Right renal pelvis (tissue), 4 donors: ENCODE measurements around the gene HCLS1. TPM values are rescaled to one million over a fixed set of nuclear protein-coding genes. Genes with fewer than 3 reads are reported as not detected.
"Not testable (repeated sequence)": the region's sequence is repeated elsewhere in the genome, so short reads cannot be mapped to it uniquely, and the experiment has no call there.

Experiments
- DNase-seq, 4 donors: peaks; one replicate each; pipeline ENCODE4 v3.0.0-alpha.2; 2013; ENCODE audit warnings: low read depth in 4 of 4, low spot score in 3 of 4, missing footprints in 1 of 4
- polyA plus RNA-seq, 4 donors: library from polyadenylated mRNA; unstranded; fragments of 120-200 nt; gene quantifications; one replicate each; pipeline ENCODE4 v1.2.1, GENCODE V29; 2013; ENCODE audit not compliant: insufficient read length in 4 of 4

Gene HCLS1, protein sequence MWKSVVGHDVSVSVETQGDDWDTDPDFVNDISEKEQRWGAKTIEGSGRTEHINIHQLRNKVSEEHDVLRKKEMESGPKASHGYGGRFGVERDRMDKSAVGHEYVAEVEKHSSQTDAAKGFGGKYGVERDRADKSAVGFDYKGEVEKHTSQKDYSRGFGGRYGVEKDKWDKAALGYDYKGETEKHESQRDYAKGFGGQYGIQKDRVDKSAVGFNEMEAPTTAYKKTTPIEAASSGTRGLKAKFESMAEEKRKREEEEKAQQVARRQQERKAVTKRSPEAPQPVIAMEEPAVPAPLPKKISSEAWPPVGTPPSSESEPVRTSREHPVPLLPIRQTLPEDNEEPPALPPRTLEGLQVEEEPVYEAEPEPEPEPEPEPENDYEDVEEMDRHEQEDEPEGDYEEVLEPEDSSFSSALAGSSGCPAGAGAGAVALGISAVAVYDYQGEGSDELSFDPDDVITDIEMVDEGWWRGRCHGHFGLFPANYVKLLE
- 1 to 10 TPM; 5.3 to 7.3 (median 6.4) TPM for polyA plus RNA-seq

GRCh38 chr3:121660356-121661171 lies at the start of gene HCLS1:
Gene HCLS1, minus strand, starts transcription at chr3:121660903. Its CDS starts 2,556 bp downstream, at chr3:121658347.
- DNase-seq: no peak

- no peak for DNase-seq
These were observed 49.6 kb upstream of the HCLS1 start for GRCh38 chr3:121710347-121710746.

DNA sequence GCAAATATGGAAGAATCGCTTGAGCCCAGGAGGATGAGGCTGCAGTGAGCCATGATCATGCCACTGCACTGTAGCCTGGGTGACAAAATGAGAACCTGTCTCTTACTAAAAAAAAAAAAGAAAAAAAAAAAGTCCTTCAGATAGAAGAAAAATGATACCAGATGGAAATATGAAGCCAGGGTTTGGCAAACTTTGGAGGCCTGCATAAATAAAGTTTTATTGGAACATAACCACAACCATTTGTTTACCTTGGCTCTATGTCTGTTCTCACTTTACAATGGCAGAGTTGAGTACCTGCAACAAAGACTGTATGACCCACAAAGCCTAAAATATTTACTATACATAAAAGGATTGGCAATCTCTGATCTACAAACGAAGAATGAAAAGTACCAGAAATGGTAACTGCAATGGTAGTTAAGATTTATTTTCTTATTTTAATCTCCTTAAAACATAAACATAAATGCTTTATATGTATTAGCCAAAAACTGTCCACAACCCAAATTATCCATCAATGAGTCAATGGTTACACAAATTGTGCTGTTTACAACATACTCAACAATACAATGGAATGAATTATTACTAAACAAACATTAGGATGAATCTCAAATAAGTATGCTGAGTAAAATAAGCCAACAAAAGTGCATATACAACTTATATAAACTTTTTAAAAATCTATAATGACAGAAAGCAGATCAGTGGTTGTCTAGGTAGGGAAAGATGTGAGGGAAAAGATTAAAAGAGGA lies 47.0 kb upstream of the HCLS1 start:
- no peak for DNase-seq

- DNase-seq: no peak
These were observed 44.8 kb upstream of the HCLS1 start for GRCh38 chr3:121705541-121705940.

DNA sequence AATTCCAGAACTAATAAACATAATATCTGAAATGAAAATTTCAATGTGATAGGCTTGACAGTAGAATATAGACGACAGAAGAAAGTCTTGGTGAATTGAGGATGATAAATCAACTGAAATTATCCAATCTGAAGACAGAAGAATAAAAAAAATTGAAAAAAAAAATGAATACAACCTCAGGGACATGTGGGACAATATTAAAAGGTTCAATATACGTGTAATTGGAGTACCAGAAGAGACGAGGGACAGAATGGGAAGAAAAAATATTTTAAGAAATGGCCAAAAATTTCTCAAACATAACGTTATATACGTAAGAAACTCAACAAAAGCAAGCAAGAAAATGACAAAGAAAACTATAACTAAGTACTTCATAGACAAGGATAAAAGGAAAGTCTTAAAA lies 43.3 kb upstream of the HCLS1 start:
- DNase-seq: no peak

GRCh38 chr3:121698901-121699300 lies 38.2 kb upstream of the HCLS1 start:
- DNase-seq: no peak

DNA sequence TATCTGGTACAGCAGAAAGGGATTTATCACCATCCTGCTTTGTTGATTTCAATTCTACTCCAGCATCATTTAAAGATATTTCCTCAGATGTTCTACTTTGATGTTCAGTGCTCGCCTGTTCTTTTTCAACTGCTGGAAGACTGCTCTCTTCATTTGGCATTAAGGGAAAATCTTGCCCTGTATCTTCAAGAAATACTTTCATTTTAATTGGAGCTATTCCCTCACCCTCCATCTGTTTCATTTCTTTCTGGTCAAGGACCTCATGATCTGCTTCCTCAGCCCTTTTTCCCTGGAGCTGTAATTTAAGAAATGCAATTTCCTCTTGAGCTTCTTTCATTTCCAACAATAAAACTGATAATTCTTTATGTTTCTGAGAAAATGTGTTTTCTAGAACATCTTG lies 37.8 kb upstream of the HCLS1 start:
- no peak for DNase-seq

DNA sequence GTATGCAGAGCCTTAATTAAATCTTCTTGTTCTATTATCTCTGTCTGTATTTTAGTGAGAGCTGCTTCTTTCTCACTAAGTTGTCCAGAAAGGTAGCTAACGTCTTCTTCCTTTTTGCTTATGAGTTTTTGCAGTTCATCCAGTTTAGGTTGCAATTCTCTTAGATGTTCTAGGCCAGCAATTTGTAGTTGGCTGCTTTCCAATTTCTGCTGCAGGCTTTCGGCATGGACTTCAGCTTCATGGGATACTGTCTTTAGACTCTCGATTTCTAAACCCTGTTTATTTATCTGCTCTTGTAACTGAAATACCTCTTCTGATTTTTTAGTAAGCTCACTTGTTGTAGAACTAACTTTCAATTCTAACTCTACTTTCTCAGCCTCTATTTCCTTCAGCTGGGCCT lies 35.5 kb upstream of the HCLS1 start:
- DNase-seq: no peak

GRCh38 chr3:121692010-121692699 lies 31.5 kb upstream of the HCLS1 start:
- DNase-seq: no peak

GRCh38 chr3:121690777-121691405 lies 30.2 kb upstream of the HCLS1 start:
- no peak for DNase-seq

- DNase-seq: not testable (repeated sequence)
These were observed 28.0 kb upstream of the HCLS1 start for GRCh38 chr3:121688747-121689146.

- no peak for DNase-seq
These were observed 21.1 kb upstream of the HCLS1 start for GRCh38 chr3:121681792-121682191.

GRCh38 chr3:121677141-121677540 lies 16.4 kb upstream of the HCLS1 start:
- DNase-seq: no peak

DNA sequence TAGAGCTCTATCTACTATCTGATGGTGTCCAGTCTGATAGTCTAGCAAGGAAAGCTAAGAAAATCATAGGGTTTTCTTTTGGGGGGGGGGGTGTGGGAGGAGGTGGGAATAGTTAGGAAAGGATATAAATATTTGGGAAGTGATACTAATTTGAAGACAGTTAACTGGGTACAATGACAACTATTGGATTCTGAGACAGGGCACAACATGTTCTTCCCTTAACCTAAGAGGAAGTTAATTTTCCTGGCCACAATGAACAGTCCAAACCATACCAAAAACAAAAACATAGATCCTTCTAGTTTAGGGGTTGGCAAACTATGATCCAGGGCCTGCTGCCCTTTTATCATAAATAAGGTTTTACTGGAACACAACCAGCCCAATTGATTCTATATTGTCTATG lies 10.0 kb upstream of the HCLS1 start:
- no peak for DNase-seq

- no peak for DNase-seq
These were observed 6.6 kb upstream of the HCLS1 start for GRCh38 chr3:121667333-121667732.

- no peak for DNase-seq
These were observed 4.8 kb upstream of the HCLS1 start for GRCh38 chr3:121665488-121665887.

DNA sequence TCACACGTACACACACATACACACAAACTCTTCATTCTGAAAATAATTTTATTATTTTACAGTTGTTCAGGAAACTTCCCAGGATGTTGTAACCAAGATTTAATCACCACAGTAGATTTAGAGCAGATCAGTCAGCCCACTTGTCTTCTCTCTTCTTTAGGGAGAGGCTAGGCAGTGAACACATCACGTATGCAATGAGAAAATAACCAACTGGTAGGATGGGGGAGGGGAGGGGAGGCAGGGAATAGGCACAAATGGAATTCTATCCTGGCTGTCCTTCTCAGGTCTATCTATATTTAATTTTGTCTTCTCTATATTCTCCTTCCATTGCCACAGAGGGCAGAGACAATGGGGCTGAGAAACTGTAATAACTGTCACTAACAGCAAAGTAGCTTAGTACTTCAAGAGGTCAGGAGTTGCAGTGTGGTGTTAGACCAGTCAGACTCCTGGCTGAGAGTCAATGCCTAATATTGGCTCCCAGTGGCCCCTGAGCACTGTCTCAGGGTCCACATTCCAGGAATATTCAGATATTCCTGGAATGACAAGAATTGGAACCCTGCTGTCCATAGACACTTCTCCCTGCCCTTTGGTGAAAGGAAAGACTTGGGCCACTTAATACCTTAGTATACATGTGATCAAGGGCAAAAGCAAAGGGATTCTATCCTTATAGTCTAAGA lies 2.6 kb upstream of the HCLS1 start:
- DNase-seq: no peak

DNA sequence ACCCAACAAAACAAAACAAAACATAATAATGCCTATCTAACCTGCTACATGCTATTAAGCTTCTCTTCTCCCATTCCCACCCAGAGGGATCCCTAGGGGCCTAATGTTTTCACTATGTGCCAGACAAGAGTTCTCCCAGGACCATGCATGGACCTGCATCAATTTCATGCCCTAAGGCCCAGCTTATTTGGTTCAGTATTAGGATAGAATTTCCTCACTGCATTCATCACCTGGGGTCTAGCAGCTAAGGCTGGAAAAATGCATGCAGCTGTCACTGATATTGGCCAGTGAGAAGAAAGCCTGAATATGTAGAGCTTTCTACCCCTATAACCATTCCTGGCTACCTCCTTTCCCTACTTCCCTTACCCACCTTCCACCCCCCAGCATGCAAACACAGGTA lies 2.0 kb upstream of the HCLS1 start:
- no peak for DNase-seq

DNA sequence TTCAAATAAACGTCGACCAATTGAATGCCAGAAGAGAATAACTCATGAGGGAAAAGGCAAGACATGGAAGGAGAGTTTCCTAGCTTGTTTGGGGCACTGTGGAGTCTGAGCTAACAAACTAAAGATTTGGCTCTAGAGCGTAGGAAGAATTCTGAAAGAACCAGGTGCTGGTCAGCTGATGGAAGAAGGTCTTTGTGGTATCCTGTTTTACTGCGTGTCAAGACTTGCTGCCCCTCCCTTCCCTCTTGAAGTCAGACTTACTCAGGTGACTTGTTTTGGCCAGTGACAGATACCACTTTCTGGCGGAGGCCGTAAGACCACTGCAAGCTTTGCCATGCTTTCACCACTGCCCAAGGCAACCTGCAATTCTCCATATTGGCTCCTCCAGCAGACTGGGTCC lies 673 bp upstream of the HCLS1 start:
- no peak for DNase-seq
